HG03571 (cell line): ENCODE data around the gene SRPX2.
A peak's percentile ranks its signal among the peaks of the same experiment; 100 is the strongest.

Source experiments
- ATAC-seq: cut with Tn5 transposase; IDR thresholded peaks from one replicate; pipeline ENCODE4 v1.9.1; 2021; ENCODE audit not compliant: unreplicated experiment

Gene SRPX2

GRCh38 chrX:100649550-100650356 is 5.8 kb downstream of the SRPX2 start:
- no peak for ATAC-seq

GRCh38 chrX:100650841-100651240 is 6.8 kb downstream of the SRPX2 start:
- ATAC-seq = no peak

GRCh38 chrX:100652266-100652665 is 8.3 kb downstream of the SRPX2 start:
- ATAC-seq = no peak

- no peak for ATAC-seq
Measured at GRCh38 chrX:100654261-100654660, 10.3 kb downstream of the SRPX2 start.

GRCh38 chrX:100658941-100659381 is 15.0 kb downstream of the SRPX2 start:
- no peak for ATAC-seq

GRCh38 chrX:100659431-100660137 is 15.6 kb downstream of the SRPX2 start:
- no peak for ATAC-seq

GRCh38 chrX:100662170-100662569 is 18.2 kb downstream of the SRPX2 start:
- no peak for ATAC-seq

GRCh38 chrX:100662796-100663195 is 18.8 kb downstream of the SRPX2 start:
- ATAC-seq = no peak

GRCh38 chrX:100663642-100664041 is 19.6 kb downstream of the SRPX2 start:
- ATAC-seq = no peak

GRCh38 chrX:100672966-100673365 is 29.0 kb downstream of the SRPX2 start:
- no peak for ATAC-seq

GRCh38 chrX:100673397-100673953 is 29.5 kb downstream of the SRPX2 start:
- no peak for ATAC-seq

- peak; percentile 55 for ATAC-seq
Measured at GRCh38 chrX:100674705-100675104, 30.7 kb downstream of the SRPX2 start.

- no peak for ATAC-seq
Measured at GRCh38 chrX:100677611-100678181, 33.7 kb downstream of the SRPX2 start.

GRCh38 chrX:100680756-100681155 is 36.8 kb downstream of the SRPX2 start:
- no peak for ATAC-seq

- no peak for ATAC-seq
Measured at GRCh38 chrX:100681599-100681998, 37.6 kb downstream of the SRPX2 start.

- ATAC-seq = no peak
Measured at GRCh38 chrX:100682939-100683338, 38.9 kb downstream of the SRPX2 start.

GRCh38 chrX:100685284-100685996 is 41.4 kb downstream of the SRPX2 start:
- no peak for ATAC-seq

- ATAC-seq = no peak
Measured at GRCh38 chrX:100685997-100686305, 42.0 kb downstream of the SRPX2 start.

GRCh38 chrX:100687128-100687527 is 43.1 kb downstream of the SRPX2 start:
- ATAC-seq = peak; percentile 32

GRCh38 chrX:100687546-100687945 is 43.5 kb downstream of the SRPX2 start:
- ATAC-seq = peak; percentile 79

- ATAC-seq = no peak
Measured at GRCh38 chrX:100695302-100695701, 51.3 kb downstream of the SRPX2 start.
